Ishikawa (cell line): ENCODE measurements around the gene HS2ST1.

Experiments
- CEBPB ChIP-seq: IDR thresholded peaks from 2 replicates; pipeline ENCODE4 v1.6.1; 2012
- EP300 ChIP-seq: IDR thresholded peaks from 2 replicates; pipeline ENCODE4 v1.6.1; 2012; ENCODE audit warnings: borderline replicate concordance
- NFIC ChIP-seq: IDR thresholded peaks from 2 replicates; pipeline ENCODE4 v1.6.1; 2012
- RAD21 ChIP-seq: IDR thresholded peaks from 2 replicates; pipeline ENCODE4 v1.6.1; 2012; ENCODE audit warnings: low read depth
- TEAD4 ChIP-seq: IDR thresholded peaks from 2 replicates; pipeline ENCODE4 v1.6.1; 2012
- YY1 ChIP-seq: IDR thresholded peaks from 2 replicates; pipeline ENCODE4 v1.6.1; 2012; ENCODE audit warnings: low read depth
- ZBTB7A ChIP-seq: IDR thresholded peaks from 2 replicates; pipeline ENCODE4 v1.6.1; 2012; ENCODE audit warnings: low read depth
- TF ChIP-seq, protein P1 (sequence below): IDR thresholded peaks from 2 replicates; pipeline ENCODE4 v1.6.1; 2012
- TF ChIP-seq, protein P2 (sequence below): IDR thresholded peaks from 2 replicates; pipeline ENCODE4 v1.6.1; 2012; ENCODE audit warnings: low read depth, mild to moderate bottlenecking
- TF ChIP-seq, protein P3 (sequence below): IDR thresholded peaks from 2 replicates; pipeline ENCODE4 v1.6.1; 2012

DNA sequence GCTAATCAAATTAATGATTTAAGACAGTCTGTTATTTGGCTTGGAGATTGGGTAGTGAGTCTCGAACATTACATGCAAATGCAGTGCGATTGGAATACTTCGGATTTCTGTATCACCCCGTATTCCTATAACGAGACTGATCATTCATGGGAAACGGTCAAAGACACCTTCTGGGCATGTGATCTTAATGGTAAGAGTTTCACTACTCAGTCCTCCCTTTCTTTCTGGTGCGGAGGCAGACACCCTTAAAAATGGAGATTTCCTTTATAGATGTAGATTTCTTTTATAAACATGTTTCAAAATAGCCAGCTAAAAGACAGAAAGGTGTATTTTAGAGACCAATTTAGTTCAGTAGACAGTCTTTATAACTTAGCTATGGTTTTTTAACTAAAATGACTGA lies 74.4 kb downstream of the HS2ST1 start:
- no peak for TF ChIP-seq EP300
- TF ChIP-seq, protein P1, sequence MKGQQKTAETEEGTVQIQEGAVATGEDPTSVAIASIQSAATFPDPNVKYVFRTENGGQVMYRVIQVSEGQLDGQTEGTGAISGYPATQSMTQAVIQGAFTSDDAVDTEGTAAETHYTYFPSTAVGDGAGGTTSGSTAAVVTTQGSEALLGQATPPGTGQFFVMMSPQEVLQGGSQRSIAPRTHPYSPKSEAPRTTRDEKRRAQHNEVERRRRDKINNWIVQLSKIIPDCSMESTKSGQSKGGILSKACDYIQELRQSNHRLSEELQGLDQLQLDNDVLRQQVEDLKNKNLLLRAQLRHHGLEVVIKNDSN = no peak
- TF ChIP-seq, protein P2, sequence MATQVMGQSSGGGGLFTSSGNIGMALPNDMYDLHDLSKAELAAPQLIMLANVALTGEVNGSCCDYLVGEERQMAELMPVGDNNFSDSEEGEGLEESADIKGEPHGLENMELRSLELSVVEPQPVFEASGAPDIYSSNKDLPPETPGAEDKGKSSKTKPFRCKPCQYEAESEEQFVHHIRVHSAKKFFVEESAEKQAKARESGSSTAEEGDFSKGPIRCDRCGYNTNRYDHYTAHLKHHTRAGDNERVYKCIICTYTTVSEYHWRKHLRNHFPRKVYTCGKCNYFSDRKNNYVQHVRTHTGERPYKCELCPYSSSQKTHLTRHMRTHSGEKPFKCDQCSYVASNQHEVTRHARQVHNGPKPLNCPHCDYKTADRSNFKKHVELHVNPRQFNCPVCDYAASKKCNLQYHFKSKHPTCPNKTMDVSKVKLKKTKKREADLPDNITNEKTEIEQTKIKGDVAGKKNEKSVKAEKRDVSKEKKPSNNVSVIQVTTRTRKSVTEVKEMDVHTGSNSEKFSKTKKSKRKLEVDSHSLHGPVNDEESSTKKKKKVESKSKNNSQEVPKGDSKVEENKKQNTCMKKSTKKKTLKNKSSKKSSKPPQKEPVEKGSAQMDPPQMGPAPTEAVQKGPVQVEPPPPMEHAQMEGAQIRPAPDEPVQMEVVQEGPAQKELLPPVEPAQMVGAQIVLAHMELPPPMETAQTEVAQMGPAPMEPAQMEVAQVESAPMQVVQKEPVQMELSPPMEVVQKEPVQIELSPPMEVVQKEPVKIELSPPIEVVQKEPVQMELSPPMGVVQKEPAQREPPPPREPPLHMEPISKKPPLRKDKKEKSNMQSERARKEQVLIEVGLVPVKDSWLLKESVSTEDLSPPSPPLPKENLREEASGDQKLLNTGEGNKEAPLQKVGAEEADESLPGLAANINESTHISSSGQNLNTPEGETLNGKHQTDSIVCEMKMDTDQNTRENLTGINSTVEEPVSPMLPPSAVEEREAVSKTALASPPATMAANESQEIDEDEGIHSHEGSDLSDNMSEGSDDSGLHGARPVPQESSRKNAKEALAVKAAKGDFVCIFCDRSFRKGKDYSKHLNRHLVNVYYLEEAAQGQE = no peak
- TF ChIP-seq ZBTB7A = no peak
- no peak for TF ChIP-seq CEBPB
- no peak for TF ChIP-seq RAD21
- TF ChIP-seq YY1 = no peak
- no peak for TF ChIP-seq TEAD4
- TF ChIP-seq, protein P3, sequence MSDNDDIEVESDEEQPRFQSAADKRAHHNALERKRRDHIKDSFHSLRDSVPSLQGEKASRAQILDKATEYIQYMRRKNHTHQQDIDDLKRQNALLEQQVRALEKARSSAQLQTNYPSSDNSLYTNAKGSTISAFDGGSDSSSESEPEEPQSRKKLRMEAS = no peak
- TF ChIP-seq NFIC = no peak
